GM19239 (cell line): ENCODE measurements around the gene GPR39.
"Not testable (repeated sequence)": the region's sequence is repeated elsewhere in the genome, so short reads cannot be mapped to it uniquely, and the experiment has no call there.

Experiments
- DNase-seq: peaks from one replicate; pipeline ENCODE4 v3.0.0; 2011; ENCODE audit warnings: low spot score; ENCODE audit not compliant: insufficient read length
- FAIRE-seq: peaks from 2 replicates; lab custom pipeline; 2011; peaks lifted over from hg19 to GRCh38; lab: Jason Lieb, UNC

Gene GPR39

DNA sequence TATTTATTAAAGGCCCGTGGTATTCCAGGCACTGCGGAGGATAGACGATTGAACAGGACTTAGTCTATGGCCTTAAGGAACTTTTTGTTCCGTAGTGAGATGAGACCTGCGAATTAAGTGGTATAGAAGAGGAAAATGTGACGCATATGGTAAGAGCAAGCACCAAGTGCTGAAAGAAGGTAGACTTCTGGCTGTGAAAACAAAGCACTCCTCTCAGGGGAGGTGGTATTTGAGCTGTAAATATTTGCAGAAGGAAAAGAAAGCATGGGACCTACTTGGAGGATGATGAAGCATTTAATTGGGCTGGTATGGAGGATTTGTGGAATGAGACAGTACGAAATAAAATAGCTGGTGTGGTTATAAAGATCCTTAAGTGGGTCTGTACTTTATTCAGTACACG, 62.5 kb downstream of the GPR39 start:
- no peak for DNase-seq

DNA sequence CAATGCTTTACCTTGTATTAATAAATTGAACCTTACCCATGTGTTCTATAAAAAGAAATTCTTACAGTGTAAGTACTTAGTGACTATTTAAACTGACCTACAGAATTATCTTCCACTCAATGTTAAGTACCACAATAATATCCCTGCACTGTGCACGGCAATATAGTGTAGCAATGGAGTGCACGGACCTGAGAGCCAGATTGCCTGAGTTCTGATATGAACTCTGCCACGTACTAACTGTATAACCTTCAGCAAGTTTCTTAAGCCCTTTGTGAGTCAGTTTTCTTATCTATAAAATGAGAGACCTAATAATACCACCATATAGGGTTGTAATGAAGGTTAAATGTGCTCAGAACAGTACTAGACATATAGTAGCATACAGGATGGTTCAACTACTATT, 66.2 kb downstream of the GPR39 start:
- FAIRE-seq (no peak), DNase-seq (no peak)

More for the DNA sequence above, 62.5 kb downstream of the GPR39 start:
- FAIRE-seq = no peak

DNA sequence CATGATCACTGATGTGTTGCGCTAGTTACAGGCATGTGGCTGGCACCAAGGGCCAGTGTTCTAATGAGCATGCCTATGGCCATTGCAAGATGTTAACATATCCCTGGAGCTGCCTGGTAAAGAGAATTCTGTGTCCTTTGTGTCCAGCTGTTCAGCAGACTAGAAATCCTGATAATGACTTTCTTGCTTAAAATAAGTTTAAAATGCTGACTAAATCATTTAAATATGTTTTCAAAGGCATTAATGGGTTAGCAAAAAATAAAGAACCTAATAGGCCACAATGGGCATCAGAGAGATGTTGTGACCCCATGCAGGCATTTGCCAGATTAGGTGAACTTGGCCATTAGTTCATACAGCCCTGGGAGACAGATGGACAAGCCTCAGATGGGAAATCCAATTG, 67.5 kb downstream of the GPR39 start:
- DNase-seq (no peak), FAIRE-seq (no peak)

DNA sequence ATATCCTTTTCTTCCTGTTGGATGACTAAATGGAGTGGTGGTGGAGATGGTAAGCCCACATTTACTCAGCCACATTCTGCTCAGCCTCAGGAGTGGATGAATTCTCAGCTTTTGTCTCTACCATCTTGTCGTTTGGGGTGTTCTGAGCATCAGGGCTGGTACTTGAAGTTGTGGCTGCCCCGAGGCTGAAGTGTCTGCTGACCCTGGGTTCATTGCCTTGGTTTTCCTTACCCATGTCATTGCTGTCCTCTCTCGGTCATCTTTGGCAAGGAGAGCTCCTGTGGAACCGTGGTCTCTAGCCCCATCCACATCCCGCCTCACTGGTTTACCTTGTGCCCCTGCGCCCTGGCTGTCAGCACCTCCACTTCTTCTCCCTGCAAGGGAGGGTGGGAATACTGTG, 71.9 kb downstream of the GPR39 start:
- DNase-seq (no peak), FAIRE-seq (no peak)

DNA sequence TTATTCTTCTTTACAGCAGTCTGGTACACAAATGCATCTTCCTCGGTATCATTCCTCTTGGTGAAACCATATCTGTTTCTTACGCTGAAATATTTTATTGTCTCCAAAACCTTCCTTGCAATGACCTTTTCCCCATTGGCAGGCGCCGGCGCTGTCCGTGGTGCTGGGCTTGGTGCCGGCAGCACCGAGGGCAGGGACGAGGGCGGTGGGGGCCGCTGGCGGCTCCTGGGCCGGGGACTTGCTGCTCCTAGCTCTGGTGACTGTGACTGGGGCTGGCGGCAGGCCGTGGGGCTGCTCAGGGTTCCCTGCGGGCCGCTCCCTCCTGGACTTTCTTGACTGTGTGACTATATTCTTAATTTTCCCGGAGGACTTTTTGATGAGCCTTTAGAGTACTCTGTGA, 72.5 kb downstream of the GPR39 start:
- no peak for FAIRE-seq
- no peak for DNase-seq

DNA sequence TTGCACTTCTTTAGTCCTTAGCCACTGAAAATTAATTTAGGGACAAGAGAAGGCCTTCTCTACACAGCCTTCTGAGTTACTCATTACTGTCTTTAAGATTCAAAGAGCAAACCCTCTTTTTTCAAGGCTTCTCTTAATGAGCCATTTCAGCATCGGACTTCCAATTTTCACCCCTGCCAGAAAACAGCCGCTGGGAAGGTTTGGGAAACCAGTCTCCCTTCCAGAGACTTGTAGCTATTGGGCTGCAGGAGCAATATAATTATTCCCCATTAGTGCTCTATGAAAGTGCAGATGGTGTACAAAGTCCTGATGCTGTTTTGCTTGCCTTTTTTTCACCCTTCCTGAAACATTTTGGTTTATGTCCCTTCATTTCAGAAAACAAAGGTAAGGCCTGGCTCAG, 79.3 kb downstream of the GPR39 start:
- DNase-seq (no peak), FAIRE-seq (no peak)

DNA sequence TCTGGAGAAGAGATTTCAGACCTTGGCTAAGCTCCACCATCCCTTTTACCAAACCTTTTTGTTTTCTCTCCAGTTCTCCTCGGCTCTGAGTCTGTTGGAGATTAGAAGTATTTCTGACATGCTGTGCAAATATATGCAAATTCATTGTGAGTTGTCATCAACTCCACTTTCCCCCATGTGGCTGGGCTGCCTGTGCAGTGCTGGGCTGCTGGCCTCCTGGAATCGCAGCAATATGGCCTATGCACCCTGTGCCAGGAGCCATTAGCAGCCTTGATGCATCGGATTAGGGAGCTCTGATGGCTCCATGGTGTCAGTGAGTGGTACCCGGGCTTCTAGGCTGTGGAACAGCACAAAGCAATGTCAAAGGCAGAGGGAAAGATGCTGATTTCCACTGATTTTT, 80.0 kb downstream of the GPR39 start:
- FAIRE-seq = no peak
- DNase-seq = no peak

DNA sequence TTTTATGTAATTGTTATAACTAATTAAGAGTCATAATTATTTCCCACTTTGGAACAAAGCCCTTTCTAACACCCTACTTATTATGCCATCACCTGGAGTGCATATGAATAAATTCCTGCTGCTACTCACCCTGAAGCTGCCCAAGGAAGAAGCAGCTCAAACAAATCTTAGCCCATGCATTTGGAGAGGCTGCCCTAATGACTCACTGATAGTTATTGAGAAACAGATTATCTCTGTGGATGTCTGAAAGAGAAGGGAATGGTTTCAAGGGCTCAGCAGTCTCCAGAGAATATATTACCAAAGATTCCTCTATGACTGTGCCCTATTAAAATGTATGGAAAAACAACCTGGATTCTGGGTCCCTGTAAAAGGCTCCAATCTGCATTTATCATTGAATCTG, 81.0 kb downstream of the GPR39 start:
- FAIRE-seq (no peak), DNase-seq (no peak)

DNA sequence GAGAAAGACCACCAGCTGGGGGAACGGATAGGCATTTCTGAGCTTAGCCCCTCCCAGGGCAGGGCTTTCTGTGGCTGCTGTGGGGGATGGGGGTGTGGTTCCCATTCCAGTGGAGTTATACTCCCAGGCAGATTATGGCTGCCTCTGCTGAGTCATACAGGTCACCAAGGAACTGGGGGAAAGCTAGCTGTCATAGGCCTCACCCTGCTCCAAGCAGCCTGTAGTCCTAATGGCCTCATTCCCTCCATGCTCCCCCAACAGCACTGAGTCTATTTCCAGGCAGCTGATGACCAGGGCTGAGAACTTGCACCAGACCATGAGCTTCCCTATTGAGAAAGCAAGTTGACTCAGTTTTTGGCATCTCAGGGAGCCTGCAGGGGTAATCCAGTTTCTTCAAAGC, 87.1 kb downstream of the GPR39 start:
- FAIRE-seq = no peak
- no peak for DNase-seq

DNA sequence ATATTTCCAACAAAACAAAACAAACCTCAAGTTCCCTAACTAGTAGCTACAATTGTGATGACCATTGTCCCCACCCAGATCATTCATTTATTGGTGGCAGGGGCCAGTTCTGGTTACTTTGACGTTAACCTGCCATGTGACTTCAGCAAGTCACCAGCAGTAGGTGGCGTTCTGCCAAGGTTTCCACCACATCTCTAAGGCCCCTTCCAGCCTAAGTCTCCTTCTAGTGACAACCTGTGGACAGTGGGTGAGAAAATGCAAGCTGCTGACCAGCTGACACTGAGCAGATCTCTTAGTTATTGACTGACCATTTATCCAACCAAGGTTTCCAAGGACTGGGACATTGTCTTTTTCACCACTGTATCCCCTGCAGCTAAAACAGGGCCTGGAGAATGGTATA, 98.4 kb downstream of the GPR39 start:
- DNase-seq = no peak
- FAIRE-seq = no peak

DNA sequence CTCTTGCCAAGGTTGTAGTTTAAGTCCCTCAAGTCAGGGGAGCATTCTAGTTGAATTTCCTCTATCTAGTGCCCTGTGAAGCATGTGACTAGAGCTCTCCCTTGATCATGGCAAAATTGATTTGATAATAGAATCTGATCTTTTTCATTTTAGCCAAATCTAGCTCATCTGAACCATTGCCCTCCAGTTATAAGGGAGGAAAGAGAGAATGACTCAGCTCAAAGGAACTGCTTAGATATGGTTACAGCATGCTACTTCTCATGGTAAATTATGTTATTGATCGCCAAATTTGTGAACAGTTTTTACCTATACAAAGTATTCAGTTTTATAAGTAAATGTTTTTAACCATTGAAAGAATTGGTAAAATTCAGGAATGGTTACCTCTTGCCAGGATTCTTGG, 100.8 kb downstream of the GPR39 start:
- FAIRE-seq (no peak), DNase-seq (no peak)

DNA sequence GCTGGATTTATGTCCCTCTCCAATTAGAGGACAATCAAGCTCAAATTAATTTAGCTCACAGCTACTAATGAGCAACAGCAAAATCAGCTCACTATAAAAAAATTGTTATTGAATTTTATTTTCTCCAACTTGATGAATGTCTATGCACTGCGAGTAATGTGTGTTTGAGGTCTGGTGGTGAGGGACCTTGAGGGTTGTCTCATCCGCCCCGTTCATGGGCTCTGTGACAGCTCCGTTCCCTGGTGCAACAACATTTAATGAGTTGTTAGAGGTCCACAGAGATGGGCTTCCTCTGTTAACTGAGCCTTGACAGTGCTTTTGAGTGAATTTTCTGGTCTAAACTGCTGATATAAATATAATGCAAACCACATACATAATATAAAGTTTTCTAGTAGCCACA, 101.7 kb downstream of the GPR39 start:
- DNase-seq (no peak), FAIRE-seq (no peak)

DNA sequence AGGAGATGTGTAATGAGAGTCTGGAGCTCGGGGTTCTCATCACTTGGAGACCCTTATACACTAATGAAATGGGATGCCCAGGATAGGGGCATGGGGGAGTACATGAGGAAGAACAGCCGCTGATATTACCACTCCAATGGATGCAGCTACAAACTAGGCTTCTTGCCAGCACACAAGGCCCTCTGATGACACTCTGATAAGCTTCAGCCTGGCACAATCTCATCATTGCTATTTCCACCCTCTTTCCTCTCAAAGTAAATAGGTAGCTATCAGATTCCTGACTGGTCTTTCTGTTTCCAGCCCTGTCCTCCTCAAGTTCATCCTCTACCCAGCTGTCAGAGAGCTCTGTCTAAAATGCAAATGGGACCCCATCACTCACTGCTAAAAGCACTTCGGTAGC, 103.0 kb downstream of the GPR39 start:
- DNase-seq (no peak), FAIRE-seq (no peak)

DNA sequence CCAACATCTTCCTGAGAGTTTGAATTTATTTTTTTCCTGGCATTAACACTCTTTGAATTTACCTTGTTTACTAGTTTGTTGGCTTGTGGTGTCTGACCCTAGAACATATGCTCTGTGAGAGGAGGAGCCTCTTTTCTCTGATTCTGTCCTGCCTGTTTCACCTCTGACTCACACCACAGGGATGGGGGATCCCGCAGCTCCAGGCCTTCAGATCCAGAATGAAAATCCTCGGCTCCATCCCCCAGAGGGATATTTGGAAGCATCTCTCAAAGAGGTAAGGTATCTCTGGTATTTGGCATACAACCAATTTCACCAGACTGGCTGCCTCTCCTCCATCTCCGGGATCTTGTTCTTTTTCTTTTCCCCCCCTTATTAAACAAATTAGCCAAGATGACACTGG, 104.7 kb downstream of the GPR39 start:
- DNase-seq = no peak
- no peak for FAIRE-seq

DNA sequence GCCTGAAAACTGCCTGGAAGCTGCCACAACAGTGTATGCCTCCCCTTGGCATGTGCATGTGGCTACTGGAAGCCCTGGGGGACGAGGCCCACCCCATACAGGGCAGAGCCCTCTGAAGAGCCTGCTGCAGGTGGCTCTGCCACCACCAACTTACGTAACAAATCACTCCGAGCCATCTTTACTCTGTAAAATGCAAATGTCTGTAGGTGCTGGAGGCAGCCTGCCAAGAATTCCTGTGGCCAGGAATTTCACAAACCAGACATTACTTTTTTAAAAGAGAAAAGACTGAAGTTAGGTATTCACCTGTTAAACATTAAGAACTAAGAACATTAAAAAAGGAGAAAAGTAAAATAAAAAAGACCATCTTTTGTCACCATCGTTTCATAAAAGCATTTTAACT, 106.3 kb downstream of the GPR39 start:
- FAIRE-seq (no peak), DNase-seq (no peak)

DNA sequence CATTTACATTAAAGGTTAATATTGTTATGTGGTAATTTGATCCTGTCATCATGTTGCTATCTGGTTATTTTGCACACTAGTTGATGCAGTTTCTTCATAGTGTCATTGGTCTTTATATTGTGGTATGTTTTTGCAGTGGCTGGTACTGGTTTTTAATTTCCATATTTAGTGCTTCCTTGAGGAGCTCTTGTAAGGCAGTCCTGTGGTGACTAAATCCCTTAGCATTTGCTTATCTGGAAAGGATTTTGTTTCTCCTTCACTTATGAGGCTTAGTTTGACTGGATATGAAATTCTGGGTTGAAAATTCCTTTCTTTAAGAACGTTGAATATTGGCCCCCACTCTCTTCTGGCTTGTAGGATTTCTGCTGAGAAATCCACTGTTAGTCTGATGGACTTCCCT, 120.5 kb downstream of the GPR39 start:
- FAIRE-seq = not testable (repeated sequence)

DNA sequence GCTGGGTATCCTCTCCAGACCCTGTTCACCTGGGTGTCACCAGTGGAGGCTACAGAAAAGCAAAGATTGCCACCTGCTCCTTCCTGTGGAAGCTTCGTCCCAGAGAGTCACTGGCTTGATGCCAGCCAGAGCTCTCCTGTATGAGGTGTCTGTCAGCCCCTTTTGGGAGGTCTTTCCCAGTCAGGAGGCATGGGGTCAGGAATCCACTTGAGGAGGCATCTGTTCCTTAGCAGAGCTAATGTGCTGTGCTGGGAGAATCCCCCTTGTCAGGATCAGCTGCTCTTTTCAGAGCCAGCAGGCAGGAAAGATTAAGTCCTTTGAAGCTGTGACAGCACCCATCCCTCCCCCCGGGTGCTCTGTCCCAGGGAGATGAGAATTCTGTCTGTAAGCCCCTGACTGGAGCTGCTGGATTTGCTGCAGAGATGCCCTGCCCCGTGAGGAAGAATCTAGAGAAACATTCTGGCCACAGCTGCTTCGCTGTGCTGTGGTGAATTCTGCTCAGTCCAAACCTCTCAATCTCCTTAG, 121.8 kb downstream of the GPR39 start:
- FAIRE-seq (no peak), DNase-seq (no peak)

More for the DNA sequence above, 120.5 kb downstream of the GPR39 start:
- DNase-seq = not testable (repeated sequence)

DNA sequence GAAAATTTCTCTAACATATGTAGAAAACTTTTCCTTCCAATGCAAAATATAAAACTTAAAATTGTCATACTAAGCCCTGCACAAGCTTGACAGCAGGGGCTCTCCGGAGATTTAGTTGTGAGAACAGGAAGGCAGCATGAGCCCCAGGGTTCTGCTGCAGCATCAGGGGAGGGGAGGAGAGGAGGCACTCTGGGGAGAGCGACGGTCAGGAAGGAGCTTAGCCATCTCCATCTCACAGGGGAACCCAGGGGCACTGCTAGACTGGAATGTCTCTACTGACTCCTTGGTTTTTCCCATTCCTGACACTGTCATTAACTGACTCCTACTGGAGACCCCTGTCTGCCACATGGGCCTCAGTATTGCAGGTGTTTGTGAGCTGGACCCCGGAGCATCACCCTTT, 123.6 kb downstream of the GPR39 start:
- FAIRE-seq (no peak), DNase-seq (no peak)

DNA sequence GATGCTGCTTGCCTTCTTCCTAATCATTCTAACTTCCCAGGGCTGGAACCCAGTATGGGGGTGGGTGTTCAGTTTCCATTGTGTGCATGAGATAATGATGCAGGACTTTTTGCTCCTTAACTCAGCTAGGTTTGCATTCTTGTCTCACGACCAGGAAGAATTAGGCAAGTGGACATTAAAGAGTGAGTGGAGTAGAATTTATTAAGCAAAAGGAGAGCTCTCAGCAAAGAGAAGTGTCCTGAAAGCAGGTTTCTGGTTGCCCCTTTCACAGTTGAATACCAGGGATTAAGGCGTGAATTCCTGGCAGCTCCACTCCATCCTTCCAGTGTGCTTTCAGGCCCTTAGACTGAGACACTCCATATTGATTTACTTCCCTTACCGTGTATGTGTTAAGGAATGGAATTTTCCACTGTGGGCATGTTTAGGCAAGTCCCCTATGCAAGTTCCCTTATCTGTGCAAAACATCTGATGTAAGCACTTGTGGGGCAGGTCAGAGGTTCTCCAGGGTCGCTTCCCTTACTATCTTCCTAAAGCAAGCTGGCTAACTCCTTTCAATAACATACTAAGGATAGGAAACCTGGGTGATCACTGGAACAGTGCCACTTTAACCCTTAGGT, 126.5 kb downstream of the GPR39 start:
- DNase-seq (no peak), FAIRE-seq (no peak)

DNA sequence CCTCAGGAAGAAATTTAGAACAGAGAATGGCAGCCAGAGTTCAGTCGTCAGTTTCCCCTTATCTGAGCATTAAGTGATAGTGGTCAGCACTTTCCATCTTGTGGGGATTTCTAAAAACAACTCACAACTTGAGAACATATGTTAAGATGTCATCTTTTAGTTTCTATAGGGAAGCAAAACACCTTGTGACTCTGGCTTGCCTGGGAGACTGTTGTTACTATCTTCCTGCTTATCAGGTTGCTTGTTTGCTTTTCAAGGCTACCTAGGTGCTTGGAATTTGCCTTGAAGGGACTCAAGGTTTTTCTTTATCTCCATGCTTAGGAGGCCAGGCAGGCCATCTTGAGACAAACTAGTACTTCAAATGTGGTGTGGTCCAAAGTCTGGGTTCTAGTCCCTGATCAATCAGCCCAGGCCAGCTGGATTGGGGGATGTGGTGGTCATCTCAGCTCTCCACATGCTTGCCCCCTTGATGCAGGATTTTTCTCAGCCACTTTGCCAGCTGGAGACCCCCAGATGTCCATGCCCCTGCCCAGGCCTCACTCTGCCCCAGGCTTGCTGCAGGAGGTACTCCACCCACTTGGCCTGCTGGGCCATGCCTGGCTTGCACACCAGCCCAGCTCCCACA, 127.5 kb downstream of the GPR39 start:
- FAIRE-seq = no peak
- no peak for DNase-seq

DNA sequence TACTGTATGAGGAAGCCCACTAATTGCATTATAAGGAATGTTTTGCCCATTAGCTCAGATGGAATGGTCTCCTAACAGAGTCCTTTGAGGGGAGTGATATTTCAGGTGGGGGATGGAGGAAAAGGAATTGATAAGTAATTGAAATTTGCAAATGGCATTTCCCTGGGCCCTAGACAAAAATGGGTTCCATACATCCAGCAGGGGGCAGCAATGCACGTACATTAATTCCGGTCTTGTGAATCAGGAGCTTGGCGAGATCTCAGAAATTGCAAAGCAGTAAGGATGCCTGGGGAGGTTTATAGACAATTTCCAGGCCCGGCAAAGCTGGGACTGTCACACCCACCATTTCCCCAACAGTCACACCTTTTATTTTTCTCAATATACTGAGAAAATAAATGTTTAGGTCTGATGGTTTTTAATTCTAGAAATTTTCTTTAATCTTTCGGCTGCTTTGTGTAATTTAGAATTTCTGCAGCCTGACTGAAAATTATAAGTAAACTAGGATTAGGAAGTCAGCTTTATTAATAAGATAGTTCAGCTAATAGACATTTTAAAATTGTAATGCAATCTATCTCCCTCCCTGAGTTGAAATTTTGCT, 130.6 kb downstream of the GPR39 start:
- DNase-seq (peak; percentile 54), FAIRE-seq (peak; percentile 87)
